NB4 (cell line): ENCODE measurements around the gene AGTPBP1.

ENCODE experiments used
- CTCF ChIP-seq: IDR thresholded peaks from one replicate; pipeline ENCODE4 v1.5.1; 2012; ENCODE audit warnings: low read depth, low read length
- POLR2A ChIP-seq: IDR thresholded peaks from 2 replicates; pipeline ENCODE4 v1.6.1; 2011; ENCODE audit warnings: mild to moderate bottlenecking; ENCODE audit not compliant: insufficient read length; ENCODE audit errors: extremely low read depth
- TF ChIP-seq, protein P1 (sequence below): IDR thresholded peaks from 2 replicates; pipeline ENCODE4 v1.6.1; 2011; ENCODE audit warnings: low read depth, low read length

DNA sequence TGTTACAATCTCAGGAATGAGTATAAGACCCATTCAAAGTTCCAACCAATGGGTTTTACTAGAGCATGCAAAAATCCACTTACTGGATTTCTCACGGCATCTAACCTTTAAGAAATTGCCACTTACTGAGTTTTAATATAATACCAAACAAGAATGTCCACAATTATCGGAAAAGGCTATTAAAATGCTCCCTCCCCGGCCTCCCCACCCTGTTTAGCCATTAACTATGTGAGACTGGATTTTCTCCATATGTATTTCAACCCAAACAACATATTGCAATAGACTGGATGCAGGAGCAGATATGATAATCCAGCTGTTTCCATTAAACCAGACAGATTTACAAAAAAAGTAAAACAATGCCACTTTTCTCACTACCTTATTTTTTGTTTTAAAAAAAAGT, 4.1 kb downstream of the AGTPBP1 start:
- no peak for TF ChIP-seq CTCF
- no peak for TF ChIP-seq POLR2A
- TF ChIP-seq, protein P1, sequence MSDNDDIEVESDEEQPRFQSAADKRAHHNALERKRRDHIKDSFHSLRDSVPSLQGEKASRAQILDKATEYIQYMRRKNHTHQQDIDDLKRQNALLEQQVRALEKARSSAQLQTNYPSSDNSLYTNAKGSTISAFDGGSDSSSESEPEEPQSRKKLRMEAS: no peak
